T-cell (primary cell): ENCODE data around the gene ZNF507. TPM values are rescaled to one million over a fixed set of nuclear protein-coding genes. Genes with fewer than 3 reads are reported as not detected.

ENCODE experiments used
- ATAC-seq, 4 experiments: fragments of 200-7000 bp in 3 of 4; fragments of 150-1000 bp in 1 of 4; cut with Tn5 transposase; replicated peaks in 1 of 4; 1 replicate in 3 of 4; 2 replicates in 1 of 4; pipeline ENCODE4 v1.10.0; 2021; ENCODE audit warnings: moderate library complexity in 3 of 4, mild to moderate bottlenecking in 2 of 4, moderate number of reproducible peaks in 1 of 4
- CTCF ChIA-PET, 2 donors: fragments of 300-600 bp; sonication (Branson Sonifier 250); formaldehyde crosslinking; loops; one replicate each; lab custom pipeline; 2022; ENCODE audit warnings: antibody characterized with exemption in 2 of 2; lab: Charles Lee
- POLR2A ChIA-PET, 2 donors: fragments of 300-600 bp; sonication (Branson Sonifier 250); formaldehyde crosslinking; loops; one replicate each; lab custom pipeline; 2022; ENCODE audit warnings: antibody characterized with exemption in 2 of 2; lab: Charles Lee
- DNase-seq, 35 experiments: peaks; one replicate each; pipeline versions ENCODE4 v3.0.0 to v3.0.0-alpha.2; 2013 to 2023
- H3K27ac ChIP-seq: one replicate; pipeline ENCODE4 v1.5.1; 2013; ENCODE audit warnings: low read length
- H3K27me3 ChIP-seq, 2 experiments: replicated peaks in 1 of 2; 1 replicate in 1 of 2; 2 replicates in 1 of 2; pipeline versions ENCODE4 v1.6.1 to v1.7.0; 2013; ENCODE audit warnings: low read length in 1 of 2, mixed read lengths in 1 of 2; ENCODE audit not compliant: control insufficient read depth in 2 of 2, insufficient read depth in 2 of 2; ENCODE audit errors: extremely low read depth in 1 of 2
- H3K36me3 ChIP-seq, 2 donors: 1 replicate in 1 of 2; 2 replicates in 1 of 2; pipeline versions ENCODE4 v1.6.1 to v1.7.0; 2013; ENCODE audit warnings: low read length in 1 of 2; ENCODE audit not compliant: control insufficient read depth in 2 of 2, insufficient read depth in 1 of 2; ENCODE audit errors: extremely low read depth in 1 of 2
- H3K4me1 ChIP-seq, 2 experiments: 1 replicate in 1 of 2; 2 replicates in 1 of 2; pipeline versions ENCODE4 v1.6.1 to v1.7.0; 2013; ENCODE audit warnings: low read length in 2 of 2, mixed read lengths in 1 of 2; ENCODE audit not compliant: insufficient read depth in 2 of 2, control insufficient read depth in 1 of 2; ENCODE audit errors: extremely low read depth in 1 of 2
- H3K4me3 ChIP-seq, 2 donors: 1 replicate in 1 of 2; 2 replicates in 1 of 2; pipeline versions ENCODE4 v1.5.1 to v1.7.0; 2013; ENCODE audit warnings: mild to moderate bottlenecking in 2 of 2, low read length in 1 of 2, moderate library complexity in 1 of 2; ENCODE audit not compliant: control insufficient read depth in 1 of 2; ENCODE audit errors: extremely low read depth in 1 of 2
- H3K9me3 ChIP-seq: 2 replicates; pipeline ENCODE4 v1.7.0; 2013
- H3K27ac Mint-ChIP-seq, 2 donors: one replicate each; pipeline ENCODE4 v1.8.0; 2020 to 2021; ENCODE audit warnings: mild to moderate bottlenecking in 2 of 2, mixed read lengths in 2 of 2
- H3K27me3 Mint-ChIP-seq, 2 donors: one replicate each; pipeline ENCODE4 v1.8.0; 2021 to 2022; ENCODE audit warnings: mixed read lengths in 2 of 2
- H3K36me3 Mint-ChIP-seq: one replicate; pipeline ENCODE4 v1.8.0; 2021; ENCODE audit warnings: mixed read lengths
- H3K4me1 Mint-ChIP-seq, 3 donors: one replicate each; pipeline ENCODE4 v1.8.0; 2020 to 2022; ENCODE audit warnings: mixed read lengths in 3 of 3, mild to moderate bottlenecking in 1 of 3
- H3K4me3 Mint-ChIP-seq, 3 donors: one replicate each; pipeline ENCODE4 v1.8.0; 2020 to 2022; ENCODE audit warnings: mild to moderate bottlenecking in 3 of 3, mixed read lengths in 3 of 3, moderate library complexity in 3 of 3
- H3K9me3 Mint-ChIP-seq, 3 donors: one replicate each; pipeline ENCODE4 v1.8.0; 2020 to 2022; ENCODE audit warnings: mixed read lengths in 3 of 3
- WGBS: methylation state at CpG from one replicate; pipeline ENCODE4 v1.1.5; 2013; ENCODE audit warnings: missing lambda C conversion rate; ENCODE audit not compliant: insufficient coverage; 5-methylcytosine and 5-hydroxymethylcytosine counted together
- total RNA-seq, 35 experiments: library from RNA in 6 of 35; stranded (reverse) in 6 of 35; fragments of 120-200 nt in 1 of 35; gene quantifications; one replicate each; pipeline versions ENCODE4 v1.2.1 to v1.2.4 and lab custom pipeline; 2013 to 2026

Gene ZNF507
- total RNA-seq, 5 donors from 2014 or later (not counting 1 experiment from before 2014, with no cell fraction given) = 32.6 to 38.2 (median 35.9) TPM

DNA sequence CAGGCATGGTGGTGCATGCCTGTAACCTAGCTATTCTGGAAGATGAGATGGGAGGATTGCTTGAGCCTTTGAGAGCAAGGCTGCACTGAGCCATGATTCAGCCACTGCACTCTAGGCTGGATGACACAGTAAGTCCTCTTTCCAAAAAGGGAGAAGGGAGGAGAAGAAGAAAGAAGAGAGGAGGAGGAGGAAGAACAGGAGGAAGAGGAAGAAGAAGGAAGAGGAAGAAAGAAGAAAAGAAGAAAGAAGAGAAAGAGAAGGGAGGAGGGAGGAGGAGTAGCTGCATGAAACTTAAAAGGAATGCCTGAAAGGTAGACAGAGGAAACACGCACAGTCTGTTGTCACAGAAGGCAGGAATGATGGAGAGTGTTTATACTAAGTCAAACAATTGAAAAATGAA is 56.6 kb downstream of the ZNF507 start:
- H3K4me3 ChIP-seq = no peak overlapping the region
- peaks cover 0 to 18% of the 10 kb centered on the region in 2 experiments for H3K4me1 ChIP-seq
- ATAC-seq (no peak), DNase-seq (no peak)
- H3K27me3 ChIP-seq = no peaks in the 10 kb centered on the region
- ChIA-PET POLR2A (no interaction called here), CTCF (no interaction called here)
- Mint-ChIP-seq H3K4me3 (no peak overlapping the region), H3K36me3 (no peaks in the 10 kb centered on the region), H3K9me3 (no peaks in the 10 kb centered on the region), H3K4me1 (peaks cover 7 to 21% (median 17%) of the 10 kb centered on the region in 3 donors), H3K27ac (no peak overlapping the region), H3K27me3 (no peaks in the 10 kb centered on the region)
- no peaks in the 10 kb centered on the region for H3K9me3 ChIP-seq
- no peaks in the 10 kb centered on the region for H3K36me3 ChIP-seq
- 100% methylated on average over 1 of the region's 1 CpG for WGBS
- H3K27ac ChIP-seq = no peak overlapping the region

DNA sequence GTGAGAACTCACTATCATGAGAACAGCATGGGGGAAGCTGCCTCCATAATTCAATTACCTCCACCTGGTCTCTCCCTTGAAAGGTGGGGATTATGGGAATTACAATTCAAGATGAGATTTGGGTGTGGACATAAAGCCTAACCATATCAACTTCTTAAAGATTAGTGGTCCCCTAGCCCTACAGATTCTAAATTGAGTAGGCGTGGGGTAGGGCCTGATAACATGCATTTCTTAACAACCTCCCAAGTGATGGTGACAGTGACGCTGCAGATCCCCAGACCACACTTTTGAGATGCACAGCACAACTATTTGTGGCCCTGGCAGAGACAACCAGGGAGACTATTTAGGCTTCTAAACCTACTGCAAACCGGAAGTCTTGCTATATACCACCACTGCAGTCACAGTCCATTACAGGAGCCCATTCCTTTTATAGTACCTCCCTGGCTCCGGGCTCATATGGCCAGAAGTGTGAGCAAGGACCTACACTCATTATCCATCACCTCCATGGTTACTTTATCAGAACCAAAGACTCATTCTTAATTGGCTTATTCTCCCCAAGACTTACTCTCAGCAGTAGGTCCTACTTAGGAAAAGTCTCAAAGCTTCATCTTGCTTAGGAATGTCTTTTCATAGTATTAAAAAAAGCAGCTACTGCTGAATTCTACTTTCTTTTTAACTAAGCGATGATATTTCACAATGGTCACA is 58.0 kb downstream of the ZNF507 start:
- H3K27me3 ChIP-seq = no peaks in the 10 kb centered on the region
- Mint-ChIP-seq H3K36me3 (no peaks in the 10 kb centered on the region), H3K4me1 (peaks cover 14 to 26% (median 17%) of the 10 kb centered on the region in 3 donors), H3K27ac (peak overlapping the region; percentile 13 to 31), H3K9me3 (no peaks in the 10 kb centered on the region), H3K27me3 (no peaks in the 10 kb centered on the region), H3K4me3 (peak overlapping the region; percentile 80 to 85 (median 85))
- H3K36me3 ChIP-seq = no peaks in the 10 kb centered on the region
- DNase-seq (no peak), ATAC-seq (no peak)
- CTCF ChIA-PET = interaction anchor here in 1 of 2 donors (0.7 kb wide), 1 partner anchor 18 kb away, joined by 3 read pairs; no protein-coding TSS in a partner anchor
- no peak overlapping the region for H3K27ac ChIP-seq
- no peaks in the 10 kb centered on the region for H3K9me3 ChIP-seq
- POLR2A ChIA-PET = interaction anchor here in 1 of 2 donors (0.7 kb wide), 1 partner anchor 148 kb away, joined by 4 read pairs; no protein-coding TSS in a partner anchor
- no peak overlapping the region for H3K4me3 ChIP-seq
- peaks cover 0 to 18% of the 10 kb centered on the region in 2 experiments for H3K4me1 ChIP-seq
- 100% methylated on average over 1 of the region's 5 CpGs for WGBS

DNA sequence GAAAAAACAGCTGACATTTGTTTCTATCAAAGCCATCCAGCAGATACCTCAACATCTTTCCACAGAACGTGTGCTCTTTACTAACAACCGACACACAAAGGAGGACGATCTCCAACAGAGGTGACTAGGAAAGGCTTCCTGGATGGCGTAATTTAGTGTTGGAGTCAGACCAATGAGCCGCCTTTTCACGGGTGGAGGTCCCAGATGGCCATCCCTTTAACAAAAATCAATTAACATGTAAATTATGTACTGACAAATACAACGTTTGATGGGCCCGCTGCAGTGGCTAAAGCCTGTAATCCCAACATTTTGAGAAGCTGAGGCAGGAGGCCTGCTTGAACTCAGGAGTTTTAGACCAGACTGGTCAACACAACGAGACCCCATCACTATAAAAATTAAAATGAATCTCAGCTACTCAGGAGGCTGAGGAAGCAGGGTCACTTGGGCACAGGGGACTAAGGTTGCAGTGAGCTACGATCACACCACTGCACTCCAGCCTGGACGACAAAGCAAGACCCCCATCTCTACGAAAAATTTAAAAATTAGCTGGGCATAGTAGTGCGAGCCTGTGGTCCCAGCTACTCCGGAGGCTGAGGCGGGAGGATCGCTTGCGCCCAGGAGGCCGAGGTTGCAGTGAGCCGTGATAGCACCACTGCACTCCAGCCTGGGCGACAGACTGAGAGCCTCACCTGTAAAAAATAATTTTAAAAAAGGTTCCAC is 59.0 kb downstream of the ZNF507 start:
- Histone ChIP-seq H3K27me3 (no peaks in the 10 kb centered on the region), H3K36me3 (peaks cover 0 to 1% of the 10 kb centered on the region in 2 donors), H3K9me3 (no peaks in the 10 kb centered on the region), H3K27ac (peak overlapping the region; percentile 78), H3K4me3 (peak overlapping the region; percentile 74 to 78), H3K4me1 (peaks cover 0 to 18% of the 10 kb centered on the region in 2 experiments)
- Mint-ChIP-seq H3K4me3 (peak overlapping the region; percentile 80 to 85 (median 85)), H3K27ac (peak overlapping the region; percentile 81 to 91), H3K27me3 (no peaks in the 10 kb centered on the region), H3K4me1 (peaks cover 14 to 26% (median 17%) of the 10 kb centered on the region in 3 donors), H3K9me3 (no peaks in the 10 kb centered on the region), H3K36me3 (peaks cover 6% of the 10 kb centered on the region)
- ATAC-seq (no peak), DNase-seq (no peak)
- CTCF ChIA-PET = interaction anchor here in 1 of 2 donors (0.8 kb wide), 1 partner anchor 59 kb away, joined by 3 read pairs; the partner anchor contains the start of gene ZNF507
- WGBS = 92% methylated on average over 4 of the region's 20 CpGs
- POLR2A ChIA-PET = interaction anchor here in 1 of 2 donors (0.7 kb wide), 1 partner anchor 147 kb away, joined by 4 read pairs; no protein-coding TSS in a partner anchor

DNA sequence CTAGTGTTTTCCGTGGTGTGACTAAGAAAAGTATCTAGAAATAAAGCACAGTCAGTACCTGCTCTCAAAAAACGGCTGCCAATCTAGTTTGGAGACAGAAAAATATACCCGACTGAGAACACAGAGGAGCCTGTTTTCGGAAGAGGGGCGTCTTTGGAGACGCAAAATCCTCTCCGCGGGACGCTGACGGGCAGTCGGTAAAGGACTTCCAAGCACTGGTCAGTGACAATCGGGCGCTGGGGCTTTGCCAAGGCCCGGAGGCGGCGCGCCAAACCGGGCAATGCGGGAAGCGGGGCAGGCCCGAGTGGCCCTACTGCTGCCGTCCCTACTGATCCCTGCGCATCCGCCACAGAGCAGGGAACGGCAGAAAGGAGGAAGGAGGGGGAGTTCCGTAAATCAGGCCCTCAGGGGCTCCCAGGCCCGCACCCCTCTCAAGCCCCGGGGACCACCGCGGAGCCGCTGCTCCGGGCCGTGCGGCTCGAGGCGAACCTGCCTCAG is 59.6 kb downstream of the ZNF507 start:
- peak overlapping the region; percentile 78 for H3K27ac ChIP-seq
- H3K4me1 ChIP-seq = peaks cover 0 to 18% of the 10 kb centered on the region in 2 experiments
- ChIA-PET POLR2A (no interaction called here), CTCF (interaction anchor here in 1 of 2 donors (0.7 to 0.8 kb wide), 2 partner anchors 60 kb away, joined by 3 read pairs; partner anchors contain the start of gene ZNF507)
- WGBS = 3% methylated on average over 34 of the region's 36 CpGs
- no peaks in the 10 kb centered on the region for H3K9me3 ChIP-seq
- H3K27me3 Mint-ChIP-seq = no peaks in the 10 kb centered on the region
- H3K4me3 ChIP-seq = peak overlapping the region; percentile 74 to 78
- peaks cover 0 to 6% of the 10 kb centered on the region in 2 donors for H3K36me3 ChIP-seq
- ATAC-seq = peak in 3 of 4 experiments; percentile 3 to 15 (median 7)
- H3K9me3 Mint-ChIP-seq = no peaks in the 10 kb centered on the region
- peak overlapping the region; percentile 80 to 85 (median 85) for H3K4me3 Mint-ChIP-seq
- H3K27ac Mint-ChIP-seq = peak overlapping the region; percentile 81 to 91
- peaks cover 9% of the 10 kb centered on the region for H3K36me3 Mint-ChIP-seq
- H3K4me1 Mint-ChIP-seq = peaks cover 14 to 26% (median 17%) of the 10 kb centered on the region in 3 donors
- no peaks in the 10 kb centered on the region for H3K27me3 ChIP-seq
- DNase-seq = peak in 4 of 35 experiments; percentile 5 to 23 (median 11)

DNA sequence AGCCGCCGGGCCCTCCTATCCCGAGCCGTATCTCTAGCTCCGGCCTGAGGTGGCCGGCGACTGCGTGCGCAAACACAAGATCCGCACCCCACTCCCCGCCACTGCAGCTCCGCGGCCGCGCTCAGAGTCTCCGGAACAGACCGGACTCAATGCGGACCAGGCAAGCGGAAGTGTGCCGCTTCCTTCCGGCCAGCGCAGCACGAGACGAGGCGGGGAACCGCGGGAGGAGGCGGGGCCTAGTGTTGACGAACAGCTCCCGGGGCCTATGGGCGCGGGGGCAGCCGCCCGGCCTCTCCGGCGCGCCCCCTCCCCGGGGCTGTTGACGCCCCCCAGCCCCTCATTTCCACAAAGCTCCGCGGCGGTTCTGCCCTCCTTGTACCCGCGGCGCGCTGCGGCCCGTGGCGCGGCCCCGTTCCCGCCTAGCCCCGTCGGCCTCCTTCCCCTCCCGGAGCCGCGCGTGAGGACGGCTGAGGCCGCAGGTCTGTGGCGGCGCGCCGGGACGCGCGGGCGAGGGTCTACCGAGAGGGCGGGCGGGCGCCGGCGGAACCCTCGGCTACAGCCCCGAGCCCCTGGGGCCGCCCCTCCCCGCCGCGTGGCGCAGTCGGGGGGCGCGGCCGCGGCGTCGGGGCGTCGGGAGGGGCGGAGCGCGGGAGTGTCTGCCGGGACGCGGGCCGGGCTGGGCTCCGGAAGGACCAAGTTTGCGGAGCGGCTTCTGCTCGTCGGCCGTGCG is 60.2 kb downstream of the ZNF507 start, which contains the start of gene DPY19L3:
TSS of gene DPY19L3 (plus strand) at position 340 of the 730 bp plus-strand sequence. CDS start 2,484 bp downstream, outside the sequence.
- Histone ChIP-seq H3K4me1 (peaks cover 0 to 18% of the 10 kb centered on the region in 2 experiments), H3K4me3 (peak within 1 kb of the TSS; percentile 74 to 78), H3K36me3 (peaks cover 0 to 6% of the 10 kb centered on the region in 2 donors), H3K27me3 (no peaks in the 10 kb centered on the region), H3K27ac (peak within 1 kb of the TSS; percentile 78), H3K9me3 (no peaks in the 10 kb centered on the region)
- peak within 1 kb of the TSS; percentile 80 to 89 (median 85) for H3K4me3 Mint-ChIP-seq
- ATAC-seq (peak; percentile 90 to 92 (median 91)), DNase-seq (peak; percentile 62 to 91 (median 77))
- WGBS = under 1% methylated on average over 94 of the region's 104 CpGs
- ChIA-PET POLR2A (interaction anchor here (0.6 to 0.7 kb wide), 2 partner anchors 297 to 675 kb away, joined by 3 to 4 read pairs; no protein-coding TSS in a partner anchor), CTCF (interaction anchor here in 1 of 2 donors (0.7 kb wide), 1 partner anchor 60 kb away, joined by 3 read pairs; the partner anchor contains the start of gene ZNF507)
- peaks cover 14 to 26% (median 17%) of the 10 kb centered on the region in 3 donors for H3K4me1 Mint-ChIP-seq
- H3K36me3 Mint-ChIP-seq = peaks cover 9% of the 10 kb centered on the region
- no peaks in the 10 kb centered on the region for H3K9me3 Mint-ChIP-seq
- no peaks in the 10 kb centered on the region for H3K27me3 Mint-ChIP-seq
- H3K27ac Mint-ChIP-seq = peak within 1 kb of the TSS; percentile 85 to 91
